TTC549 (cell line): ENCODE data around the gene DCAF4L1.
A peak's percentile ranks its signal among the peaks of the same experiment; 100 is the strongest.

ENCODE experiments used
- FAIRE-seq: peaks from 2 replicates; lab custom pipeline; 2012; peaks lifted over from hg19 to GRCh38; lab: Jason Lieb, UNC

The DCAF4L1 gene, protein sequence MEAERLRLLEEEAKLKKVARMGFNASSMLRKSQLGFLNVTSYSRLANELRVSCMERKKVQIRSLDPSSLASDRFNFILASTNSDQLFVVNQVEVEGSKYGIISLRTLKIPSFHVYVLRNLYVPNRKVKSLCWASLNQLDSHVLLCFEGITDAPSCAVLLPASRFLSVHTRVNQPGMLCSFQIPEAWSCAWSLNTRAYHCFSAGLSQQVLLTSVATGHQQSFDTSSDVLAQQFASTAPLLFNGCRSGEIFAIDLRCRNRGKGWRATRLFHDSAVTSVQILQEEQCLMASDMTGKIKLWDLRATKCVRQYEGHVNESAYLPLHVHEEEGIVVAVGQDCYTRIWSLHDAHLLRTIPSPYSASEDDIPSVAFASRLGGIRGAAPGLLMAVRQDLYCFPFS

DNA sequence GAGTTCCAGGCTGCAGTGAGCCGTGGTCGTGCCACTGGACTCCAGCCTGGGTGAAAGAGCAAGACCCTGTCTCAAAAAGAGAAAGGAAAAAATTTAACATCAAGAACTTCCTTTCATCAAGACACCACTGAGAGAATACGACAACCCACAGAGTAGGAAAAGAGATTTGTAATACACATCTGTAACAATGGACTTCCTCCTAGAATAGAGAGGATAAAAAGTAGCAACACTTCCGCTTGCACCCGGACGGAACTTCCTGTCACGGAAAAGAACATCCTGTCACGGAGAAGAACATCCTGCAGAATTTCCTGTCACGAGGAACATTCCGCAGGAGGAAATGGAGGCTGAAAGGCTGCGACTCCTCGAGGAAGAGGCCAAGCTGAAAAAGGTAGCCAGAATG lies at the start of gene DCAF4L1:
TSS of gene DCAF4L1 (plus strand) at position 301 of the 400 bp plus-strand sequence. CDS start at position 338, 37 bp downstream.
- FAIRE-seq, result no peak

DNA sequence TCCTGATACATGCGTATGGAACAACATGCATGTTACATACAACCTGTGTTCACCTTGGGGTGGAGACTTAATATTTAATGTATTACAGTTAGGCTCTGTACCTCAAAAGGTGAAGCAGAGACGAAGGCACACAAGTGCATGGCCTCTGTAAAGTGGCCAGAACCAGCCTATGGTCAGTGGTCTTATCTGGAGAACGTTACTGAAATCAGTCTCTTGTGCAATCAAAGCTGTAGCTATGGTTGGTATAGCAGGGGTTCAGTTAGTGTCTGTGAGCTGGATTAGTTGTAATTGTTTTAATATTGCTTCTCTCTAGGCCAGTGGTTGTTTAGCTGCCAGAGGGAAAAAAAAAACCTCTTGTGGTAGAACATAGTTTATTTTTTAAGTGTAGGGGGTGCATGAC lies 48.6 kb upstream of the DCAF4L1 start:
- FAIRE-seq, result no peak

DNA sequence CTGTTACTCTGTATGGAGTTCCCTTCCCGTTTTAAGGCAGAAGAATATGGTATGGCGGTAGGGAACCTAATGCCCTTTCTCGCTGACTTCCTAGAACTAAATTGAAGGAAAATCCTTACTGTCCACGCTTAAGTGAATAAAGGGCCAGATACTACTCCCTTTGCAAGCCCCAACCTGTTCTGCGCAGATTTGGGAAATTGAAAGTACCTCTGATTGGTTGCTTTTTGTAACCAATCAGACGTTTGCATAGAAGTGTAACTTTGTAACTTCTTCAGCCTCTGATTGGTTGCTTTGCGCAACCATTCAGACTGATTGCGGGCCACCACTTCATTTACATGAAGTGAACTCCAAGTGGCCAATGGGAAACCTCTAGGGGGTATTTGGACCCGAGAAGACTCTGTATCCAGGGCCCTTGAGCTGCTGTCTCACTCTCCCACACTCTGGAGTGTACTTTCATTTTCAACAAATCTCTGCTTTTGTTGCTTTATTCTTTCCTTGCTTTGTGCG lies 47.5 kb upstream of the DCAF4L1 start:
- no peak for FAIRE-seq

DNA sequence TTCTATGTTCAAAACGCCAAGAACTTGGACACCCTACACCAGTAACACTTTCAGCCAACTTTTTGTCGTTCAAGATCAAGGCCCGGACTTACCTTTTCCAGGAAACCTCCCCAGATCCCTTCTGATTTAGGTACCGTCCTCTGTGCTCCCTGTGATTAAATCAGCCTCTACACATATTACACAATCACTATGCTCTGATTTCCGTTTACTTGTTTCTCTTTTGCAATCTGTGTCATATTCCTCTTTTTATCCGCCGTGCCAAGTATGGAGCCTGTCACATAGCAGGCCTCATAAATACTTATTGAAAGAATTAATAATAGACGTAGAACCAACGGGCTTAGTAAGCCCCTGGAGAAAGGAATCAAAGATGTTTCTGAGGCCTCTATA lies 47.0 kb upstream of the DCAF4L1 start:
- FAIRE-seq, result no peak

DNA sequence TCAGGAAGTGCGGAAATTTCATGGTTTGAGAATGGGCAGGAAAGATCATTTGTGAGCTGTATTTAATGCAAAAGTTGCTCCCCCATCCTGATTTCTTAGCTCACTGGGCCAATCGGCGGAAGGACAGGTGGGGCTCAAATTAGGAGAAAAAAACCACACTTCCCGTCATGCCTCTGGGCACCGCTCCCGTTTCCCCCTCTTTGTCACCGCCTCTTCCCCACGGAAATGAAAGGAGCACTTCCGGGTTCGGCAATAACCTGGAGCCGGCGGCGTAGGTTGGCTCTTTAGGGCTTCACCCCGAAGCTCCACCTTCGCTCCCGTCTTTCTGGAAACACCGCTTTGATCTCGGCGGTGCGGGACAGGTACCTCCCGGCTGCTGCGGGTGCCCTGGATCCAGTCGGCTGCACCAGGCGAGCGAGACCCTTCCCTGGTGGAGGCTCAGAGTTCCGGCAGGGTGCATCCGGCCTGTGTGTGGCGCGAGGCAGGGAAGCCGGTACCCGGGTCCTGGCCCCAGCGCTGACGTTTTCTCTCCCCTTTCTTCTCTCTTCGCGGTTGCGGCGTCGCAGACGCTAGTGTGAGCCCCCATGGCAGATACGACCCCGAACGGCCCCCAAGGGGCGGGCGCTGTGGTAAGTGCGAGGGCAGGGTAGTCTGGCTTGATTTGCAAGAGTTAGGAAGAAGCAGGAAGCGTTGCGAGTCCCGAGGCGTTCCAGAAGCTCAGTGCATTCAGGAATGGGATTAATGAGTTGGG lies 46.5 kb upstream of the DCAF4L1 start, which contains the start of gene TMEM33:
TSS of gene TMEM33 (plus strand) at position 529 of the 751 bp plus-strand sequence. CDS start at position 585, 56 bp downstream.
- FAIRE-seq, result peak; percentile 5

DNA sequence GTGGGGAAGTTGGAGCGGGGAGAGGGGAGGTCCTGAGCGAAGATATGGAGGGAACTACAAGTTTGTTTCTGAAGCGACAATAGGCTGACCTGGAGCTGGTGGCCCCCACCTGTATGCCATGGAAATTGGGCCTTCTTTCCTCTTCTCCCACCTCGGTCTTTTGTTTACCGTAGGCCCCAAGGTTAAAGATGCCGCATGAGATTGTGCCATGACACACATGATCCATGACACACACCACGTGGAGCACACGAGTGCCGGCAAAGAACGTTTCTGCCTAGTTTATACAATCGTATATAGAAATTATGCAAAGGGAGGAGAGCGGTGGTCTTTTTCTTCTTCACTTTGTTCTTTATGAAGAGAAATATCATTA lies 45.9 kb upstream of the DCAF4L1 start:
- no peak for FAIRE-seq

DNA sequence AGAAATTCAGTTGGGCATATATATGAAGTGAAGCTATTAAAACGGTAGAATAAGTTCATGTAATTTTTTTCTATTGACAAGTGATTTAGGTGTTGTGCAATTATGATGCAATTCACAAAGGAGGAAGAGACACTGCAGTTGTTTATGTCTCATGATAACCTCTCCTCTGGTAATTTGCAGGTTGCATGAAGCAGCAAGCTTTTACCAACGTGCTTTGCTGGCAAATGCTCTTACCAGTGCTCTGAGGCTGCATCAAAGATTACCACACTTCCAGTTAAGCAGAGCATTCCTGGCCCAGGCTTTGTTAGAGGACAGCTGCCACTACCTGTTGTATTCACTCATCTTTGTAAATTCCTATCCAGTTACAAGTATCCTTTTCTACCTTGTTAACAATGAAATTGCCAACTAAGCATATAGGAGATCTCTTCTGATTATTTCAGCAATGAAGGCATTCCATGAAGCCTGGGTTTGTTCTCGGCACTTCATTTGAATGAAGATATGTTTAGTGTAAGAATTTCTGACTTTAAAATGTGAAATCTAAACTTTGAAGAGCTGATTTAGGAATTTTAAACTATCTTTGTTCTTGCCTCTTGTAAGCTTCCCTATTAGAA lies 42.4 kb upstream of the DCAF4L1 start:
- FAIRE-seq, result no peak

DNA sequence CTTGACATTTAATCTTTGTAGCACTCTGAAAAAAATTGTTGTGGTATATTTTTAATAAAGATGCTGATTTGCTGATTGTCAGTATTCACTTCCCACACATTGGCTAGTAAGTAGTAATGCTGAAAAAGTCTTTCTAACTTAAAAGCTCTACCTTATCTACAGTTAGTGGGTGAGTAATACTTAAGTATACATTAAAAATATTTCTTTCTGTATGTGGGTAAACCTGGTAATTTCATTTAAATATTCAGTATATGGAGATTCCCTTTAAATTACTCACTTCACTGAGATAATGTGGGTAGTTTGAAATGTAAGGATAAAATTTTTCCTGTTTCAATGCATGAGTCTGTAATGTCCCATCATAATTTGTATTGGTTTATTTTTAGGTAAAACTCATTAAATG lies 40.7 kb upstream of the DCAF4L1 start:
- no peak for FAIRE-seq

DNA sequence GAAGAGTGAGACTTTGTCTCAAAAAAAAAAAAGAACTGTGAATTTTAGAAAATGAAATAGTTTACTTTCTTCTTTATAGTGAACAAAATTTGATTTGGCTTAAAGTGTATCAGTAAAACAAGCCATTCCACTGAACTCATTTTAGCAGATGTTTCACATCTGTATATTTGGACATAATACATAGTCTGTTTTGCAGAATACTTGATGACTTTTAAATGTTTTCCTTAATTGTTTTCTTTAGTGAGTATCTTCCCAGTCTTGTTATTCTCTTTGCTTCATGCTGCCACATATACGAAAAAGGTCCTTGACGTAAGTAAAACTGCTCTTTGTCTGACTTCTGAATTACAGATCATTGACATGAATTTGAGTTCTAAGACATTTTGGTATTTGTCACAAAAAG lies 38.0 kb upstream of the DCAF4L1 start:
- FAIRE-seq, result no peak

DNA sequence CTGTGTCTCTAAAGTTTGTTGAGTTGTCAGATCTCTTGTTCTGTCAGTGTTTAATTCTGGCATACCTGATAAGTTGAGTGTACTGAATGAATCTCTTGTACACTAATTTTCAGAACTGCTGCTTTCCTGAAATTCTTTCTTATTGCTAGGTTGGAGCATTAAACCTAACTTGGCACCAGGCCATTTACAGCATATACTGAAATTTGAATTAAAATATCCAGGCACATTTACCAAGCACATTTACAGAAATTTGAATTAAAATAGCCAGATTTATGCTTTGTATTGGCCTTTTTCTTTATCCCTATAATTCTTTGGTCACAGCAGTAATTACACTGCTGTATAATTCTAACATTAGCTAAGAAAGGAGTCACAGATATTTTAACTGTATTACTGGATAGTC lies 37.5 kb upstream of the DCAF4L1 start:
- no peak for FAIRE-seq

DNA sequence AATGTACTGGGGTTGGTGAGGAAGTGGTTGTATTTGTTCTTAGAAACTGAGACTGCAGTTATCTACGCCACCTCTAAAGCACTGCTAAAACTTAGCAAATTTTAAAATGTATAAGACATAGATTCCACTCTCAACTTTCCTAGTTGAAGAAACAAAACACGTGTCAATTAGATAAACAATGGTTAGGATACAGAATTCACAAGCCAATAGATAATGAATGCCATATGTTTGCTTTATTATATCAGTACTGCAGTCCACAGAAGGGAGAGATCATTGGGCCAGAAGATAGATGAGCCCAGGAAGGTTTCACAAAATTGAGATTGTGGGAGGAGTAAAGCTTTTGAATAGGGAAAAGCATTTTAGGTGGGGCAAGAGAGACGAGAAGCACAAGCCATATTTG lies 32.0 kb upstream of the DCAF4L1 start:
- no peak for FAIRE-seq

DNA sequence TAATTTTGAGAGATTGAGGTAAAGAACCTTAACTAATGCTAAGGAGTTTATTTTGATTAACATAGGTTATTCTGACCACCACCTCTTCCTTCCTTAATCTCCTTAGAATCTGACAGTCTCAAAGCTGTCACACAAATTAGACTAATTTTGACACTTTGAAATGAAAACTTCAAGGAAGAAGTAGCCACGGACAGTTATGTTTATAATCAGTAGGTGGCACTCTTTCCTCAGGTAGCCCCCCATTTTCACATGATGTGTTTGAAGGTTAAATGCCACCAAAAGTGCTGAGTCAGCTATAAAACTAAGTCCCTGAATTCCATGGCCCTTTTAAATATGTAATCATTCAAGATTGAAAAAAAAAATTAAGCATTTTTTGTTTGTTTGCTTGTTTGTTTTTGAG lies 23.9 kb upstream of the DCAF4L1 start:
- FAIRE-seq, result no peak

DNA sequence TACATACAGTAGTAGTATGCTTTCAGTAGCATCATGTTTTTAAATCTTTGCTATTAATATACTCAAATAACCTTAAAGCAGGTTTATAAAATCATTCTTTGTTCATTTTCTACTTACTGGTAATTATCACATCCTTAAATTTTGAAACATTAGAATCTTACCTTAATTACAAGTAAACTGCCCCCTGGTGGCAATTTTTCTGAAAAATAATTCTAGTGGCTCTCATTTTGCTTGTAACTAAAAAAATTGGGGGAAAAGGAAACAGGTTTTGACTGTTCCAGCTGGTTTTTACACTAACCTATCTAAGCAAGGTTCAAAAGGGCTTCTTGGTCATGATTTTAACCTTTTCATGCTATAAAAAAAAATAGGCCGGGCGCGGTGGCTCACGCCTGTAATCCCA lies 18.5 kb upstream of the DCAF4L1 start:
- no peak for FAIRE-seq

DNA sequence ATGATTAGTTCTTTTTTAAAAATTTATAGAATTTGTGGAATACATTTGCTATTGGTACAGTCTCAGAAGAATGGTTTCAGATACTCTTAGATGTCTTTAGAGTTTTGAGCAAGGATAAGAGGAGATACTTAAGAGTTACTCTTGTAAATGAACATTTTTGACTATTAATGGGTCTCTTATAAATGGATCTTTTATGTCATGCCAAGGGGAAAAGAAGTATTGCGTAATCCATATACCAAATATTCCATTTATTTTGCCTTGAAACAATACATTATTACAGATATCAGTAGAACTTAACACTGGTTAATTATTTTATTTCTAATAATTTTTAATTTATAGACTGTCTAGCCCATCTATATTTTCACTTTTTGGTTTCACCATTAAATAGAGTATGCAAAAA lies 17.2 kb upstream of the DCAF4L1 start:
- no peak for FAIRE-seq

DNA sequence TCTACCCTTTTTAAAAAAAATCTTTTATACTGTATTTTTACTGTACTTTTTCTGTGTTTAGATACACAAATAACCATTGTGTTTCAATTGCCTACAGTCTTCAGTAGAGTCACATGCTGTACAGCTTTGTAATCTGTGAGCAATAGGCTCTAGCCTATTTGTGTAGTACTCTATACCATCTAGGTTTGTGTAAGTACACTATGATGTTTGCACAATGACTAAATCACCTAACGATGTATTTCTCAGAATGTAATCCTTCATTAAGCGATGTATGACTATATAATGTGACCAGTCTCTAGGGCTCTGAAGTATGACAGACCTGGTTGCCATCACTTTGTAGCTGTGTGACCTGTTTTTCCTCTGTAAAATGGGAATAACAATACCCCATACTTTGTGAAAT lies 14.2 kb upstream of the DCAF4L1 start:
- FAIRE-seq, result no peak

DNA sequence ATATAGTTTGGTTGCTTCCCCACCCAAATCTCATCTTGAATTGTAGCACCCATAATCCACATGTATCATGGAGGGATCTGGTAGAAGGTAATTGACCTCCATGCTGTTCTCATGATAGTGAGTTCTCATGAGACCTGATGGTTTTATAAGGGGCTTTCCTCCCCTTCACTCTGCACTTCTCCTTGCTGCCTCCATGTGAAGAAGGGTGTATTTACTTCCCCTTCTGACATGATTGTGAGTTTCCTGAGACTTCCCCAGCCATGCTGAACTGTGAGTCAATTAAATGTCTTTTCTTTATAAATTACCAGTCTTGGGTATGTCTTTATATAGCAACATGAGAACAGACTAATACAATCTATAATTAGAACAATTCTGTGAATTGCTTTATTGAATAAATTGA lies 11.9 kb upstream of the DCAF4L1 start:
- FAIRE-seq, result no peak

DNA sequence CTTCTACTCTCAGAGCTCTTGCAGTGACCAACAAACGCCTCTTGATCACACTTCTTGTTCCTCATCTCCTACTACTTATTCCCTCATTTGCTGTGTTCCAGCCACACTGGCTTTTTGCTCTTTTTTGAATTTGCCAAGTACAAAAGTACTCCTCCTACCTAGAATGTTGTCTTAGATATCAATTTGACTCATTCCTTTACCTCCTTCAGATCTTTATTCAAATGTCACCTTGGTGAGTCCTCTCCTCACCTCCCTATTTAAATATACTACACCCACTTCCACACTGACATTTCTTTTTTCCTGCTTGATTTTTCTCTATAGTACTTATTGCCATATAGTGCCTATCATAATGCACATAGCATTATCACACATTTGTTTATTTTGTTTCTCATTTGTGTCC lies 6.2 kb upstream of the DCAF4L1 start:
- no peak for FAIRE-seq

DNA sequence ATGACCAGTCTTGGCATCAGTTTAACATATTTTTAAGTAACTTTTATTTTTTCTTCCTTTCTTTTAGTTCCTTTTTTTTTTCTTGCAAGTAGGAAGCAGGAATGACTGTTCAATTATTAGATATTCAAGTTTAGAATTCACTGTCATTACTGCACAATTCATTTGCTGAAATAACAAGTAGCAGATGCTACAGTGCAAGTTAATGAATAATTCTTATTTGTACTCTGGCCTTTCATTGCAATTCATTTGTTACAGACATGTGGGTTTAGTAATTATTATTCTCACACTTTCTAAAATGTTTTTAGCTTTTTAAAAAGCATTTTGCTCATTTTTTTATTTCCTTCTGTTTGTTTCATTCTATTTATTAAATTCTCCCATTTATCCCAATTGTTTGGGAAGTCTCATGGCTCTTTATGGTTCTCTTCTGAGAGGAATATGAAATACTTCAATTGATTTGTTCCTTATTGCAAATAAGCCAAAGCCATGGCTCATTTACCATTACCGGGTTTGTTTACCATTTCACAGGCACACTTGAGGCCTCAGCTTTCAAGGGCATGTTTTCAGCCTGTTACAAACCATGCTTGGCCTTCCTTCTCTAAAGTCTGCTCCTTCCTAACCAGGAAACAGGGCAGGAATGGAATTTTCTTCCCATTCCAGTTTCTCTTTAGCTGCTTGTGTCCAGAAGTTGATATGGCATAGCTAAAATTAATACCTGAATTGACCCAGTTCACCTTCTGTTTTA lies 4.6 kb upstream of the DCAF4L1 start:
- no peak for FAIRE-seq

DNA sequence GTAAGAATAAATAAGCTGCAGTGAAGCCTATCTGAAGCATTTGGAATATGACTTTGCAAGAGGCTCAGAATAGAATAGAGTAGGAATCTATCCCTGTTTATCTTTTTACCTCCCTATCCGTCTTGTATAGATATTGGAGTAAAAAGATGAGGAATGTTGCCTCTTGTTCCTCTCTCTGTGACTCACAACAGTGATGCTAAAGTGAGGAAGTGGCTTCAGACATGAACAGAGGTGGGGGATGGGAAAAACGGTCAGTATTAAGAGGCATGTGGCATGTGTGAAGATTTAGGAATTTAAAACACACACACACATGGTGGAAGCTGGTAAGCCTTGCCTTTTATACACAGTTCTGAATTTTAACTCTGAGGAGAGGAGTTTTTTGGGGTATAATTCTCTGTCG lies 3.8 kb upstream of the DCAF4L1 start:
- FAIRE-seq, result no peak

DNA sequence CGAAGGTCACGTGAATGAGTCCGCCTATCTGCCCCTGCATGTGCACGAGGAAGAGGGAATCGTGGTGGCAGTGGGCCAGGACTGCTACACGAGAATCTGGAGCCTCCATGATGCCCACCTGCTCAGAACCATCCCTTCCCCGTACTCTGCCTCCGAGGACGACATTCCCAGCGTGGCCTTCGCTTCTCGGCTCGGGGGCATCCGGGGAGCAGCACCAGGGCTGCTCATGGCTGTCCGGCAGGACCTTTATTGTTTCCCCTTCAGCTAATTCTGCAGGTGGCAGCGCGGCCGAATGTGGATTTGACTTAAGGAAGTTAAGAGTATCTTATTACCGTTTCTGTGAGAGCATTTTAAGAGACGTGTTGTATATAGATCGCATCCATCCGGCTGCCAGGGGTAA lies 1.2 kb downstream of the DCAF4L1 start:
- no peak for FAIRE-seq

DNA sequence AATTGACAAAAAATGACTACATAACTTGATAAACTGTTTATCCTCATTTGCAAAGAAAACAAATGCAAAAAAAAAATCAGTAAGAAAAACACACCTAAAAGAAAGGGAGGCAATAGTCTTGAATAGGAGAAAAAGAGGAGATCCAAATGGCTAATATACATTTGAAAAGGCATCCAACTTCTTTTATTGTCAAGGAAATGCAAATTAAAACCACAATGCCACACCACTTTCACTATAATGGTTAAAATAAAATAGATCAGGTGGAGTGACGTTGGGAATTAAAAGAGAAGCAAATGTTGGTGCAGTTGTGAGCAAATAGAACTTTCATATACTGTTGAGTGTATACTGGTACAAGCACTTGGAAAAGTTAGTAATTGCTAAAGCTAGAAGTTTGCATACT lies 3.6 kb downstream of the DCAF4L1 start:
- no peak for FAIRE-seq

DNA sequence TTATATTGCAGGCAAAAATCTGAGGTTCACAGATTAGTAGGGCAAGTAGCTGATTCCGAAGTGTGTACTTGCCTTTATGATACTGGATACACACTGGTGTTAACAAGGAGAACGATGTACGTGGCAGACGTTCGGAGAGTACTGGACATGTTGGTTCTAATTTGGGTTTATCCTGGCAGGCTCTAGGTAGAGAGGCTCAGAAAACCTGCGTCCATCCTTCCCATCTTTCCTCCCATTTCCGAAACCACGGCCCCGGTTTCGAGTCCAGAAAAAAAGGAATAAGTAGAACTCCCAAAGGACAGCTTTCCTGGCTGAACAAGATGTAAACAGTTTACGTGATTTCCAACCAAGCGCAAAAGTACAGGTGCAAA lies 8.4 kb downstream of the DCAF4L1 start:
- no peak for FAIRE-seq
